ENCODE measurements around the gene ERC2. TPM values are rescaled to one million over a fixed set of nuclear protein-coding genes. Genes with fewer than 3 reads are reported as not detected.

ERC2 gene
- total RNA-seq, 1 experiment from 2014 or later = 0.90 TPM

DNA sequence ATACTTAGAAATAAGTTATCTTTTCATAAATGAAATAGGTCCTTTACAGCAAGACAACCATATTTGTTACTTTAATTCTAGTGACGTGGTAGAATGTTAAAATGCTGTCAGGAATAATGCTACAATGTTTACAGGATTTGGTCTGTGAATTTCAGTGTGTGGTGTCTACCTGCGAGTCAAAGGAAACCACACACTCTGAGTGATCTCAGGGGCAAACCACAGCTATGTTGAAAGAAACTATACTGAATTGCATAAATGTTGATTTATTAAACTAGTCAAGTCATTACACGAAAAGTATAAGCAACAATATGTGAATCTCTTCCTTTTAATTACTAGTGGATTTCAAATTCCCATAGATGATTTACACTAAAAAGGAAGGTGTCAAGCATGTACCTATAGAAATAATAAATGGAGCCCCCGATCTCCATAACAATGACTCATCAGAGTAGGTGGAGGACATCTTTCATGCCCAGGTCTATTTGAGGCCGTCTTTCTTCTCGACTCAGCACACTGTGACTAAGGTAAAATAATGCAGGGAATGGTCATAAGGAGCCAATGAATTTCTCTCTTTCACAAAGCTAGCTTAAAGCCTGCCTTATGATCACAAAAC, 463.0 kb downstream of the ERC2 start:
- CTCF ChIA-PET = no interaction called here
- Histone ChIP-seq H3K27me3 (replicated peaks; ENCODE audit: insufficient read depth, low read depth, low read length, poor library complexity) (no peaks in the 10 kb centered on the region), H3K9me3 (ENCODE audit: low read depth, low read length, poor library complexity, severe bottlenecking) (no peaks in the 10 kb centered on the region), H3K27ac (ENCODE audit: low read depth, low read length, poor library complexity, severe bottlenecking) (no peak overlapping the region), H3K36me3 (ENCODE audit: insufficient read depth, low read length, poor library complexity, severe bottlenecking) (no peaks in the 10 kb centered on the region), H3K4me1 (ENCODE audit: insufficient read depth, low read length, poor library complexity, severe bottlenecking) (no peaks in the 10 kb centered on the region), H3K4me3 (ENCODE audit: low read depth, low read length, poor library complexity, severe bottlenecking) (no peak overlapping the region)
- POLR2A ChIA-PET (ENCODE audit: low non-redundant PET) = no interaction called here
- BruUV-seq (replicated peaks) = no TSS peak
- TF ChIP-seq EZH2 (IDR thresholded peaks at IDR 0.05; ENCODE audit: borderline replicate concordance, low read depth, low read length, poor library complexity, severe bottlenecking) (no peak), CTCF (conservative IDR thresholded peaks at IDR 0.05; ENCODE audit: low read depth, low read length) (no peak)
- no peak for DNase-seq (ENCODE audit: low spot score)
- intact Hi-C loops (cut with micrococcal nuclease; ENCODE audit: unreplicated experiment) = no loop called here

DNA sequence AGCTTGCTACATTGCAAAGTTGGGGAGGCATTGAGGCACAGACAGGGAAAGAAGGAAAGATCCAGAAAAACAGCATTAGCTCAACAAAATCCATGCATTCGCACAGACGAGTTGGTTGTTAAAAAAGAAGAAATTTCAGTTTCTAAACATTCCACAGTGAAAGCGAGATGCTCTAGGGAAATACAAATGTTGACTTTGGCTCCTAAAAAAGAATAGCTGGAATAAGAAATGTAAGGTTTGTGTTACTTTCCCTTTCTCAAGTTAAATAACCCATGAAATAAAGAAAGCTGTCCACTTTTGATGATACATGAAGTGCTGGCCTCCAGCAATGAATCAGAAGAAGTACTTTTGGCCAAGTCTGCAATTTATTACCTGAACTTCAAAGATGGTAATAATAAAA, 465.1 kb downstream of the ERC2 start:
- Histone ChIP-seq H3K9me3 (ENCODE audit: low read depth, low read length, poor library complexity, severe bottlenecking) (no peaks in the 10 kb centered on the region), H3K27me3 (replicated peaks; ENCODE audit: insufficient read depth, low read depth, low read length, poor library complexity) (no peaks in the 10 kb centered on the region), H3K4me1 (ENCODE audit: insufficient read depth, low read length, poor library complexity, severe bottlenecking) (no peaks in the 10 kb centered on the region), H3K36me3 (ENCODE audit: insufficient read depth, low read length, poor library complexity, severe bottlenecking) (no peaks in the 10 kb centered on the region), H3K27ac (ENCODE audit: low read depth, low read length, poor library complexity, severe bottlenecking) (no peak overlapping the region), H3K4me3 (ENCODE audit: low read depth, low read length, poor library complexity, severe bottlenecking) (no peak overlapping the region)
- POLR2A ChIA-PET (ENCODE audit: low non-redundant PET) = no interaction called here
- CTCF ChIA-PET = no interaction called here
- TF ChIP-seq CTCF (conservative IDR thresholded peaks at IDR 0.05; ENCODE audit: low read depth, low read length) (no peak), EZH2 (IDR thresholded peaks at IDR 0.05; ENCODE audit: borderline replicate concordance, low read depth, low read length, poor library complexity, severe bottlenecking) (no peak)
- intact Hi-C loops (cut with micrococcal nuclease; ENCODE audit: unreplicated experiment) = no loop called here
- no peak for DNase-seq (ENCODE audit: low spot score)
- no TSS peak for BruUV-seq (replicated peaks)

DNA sequence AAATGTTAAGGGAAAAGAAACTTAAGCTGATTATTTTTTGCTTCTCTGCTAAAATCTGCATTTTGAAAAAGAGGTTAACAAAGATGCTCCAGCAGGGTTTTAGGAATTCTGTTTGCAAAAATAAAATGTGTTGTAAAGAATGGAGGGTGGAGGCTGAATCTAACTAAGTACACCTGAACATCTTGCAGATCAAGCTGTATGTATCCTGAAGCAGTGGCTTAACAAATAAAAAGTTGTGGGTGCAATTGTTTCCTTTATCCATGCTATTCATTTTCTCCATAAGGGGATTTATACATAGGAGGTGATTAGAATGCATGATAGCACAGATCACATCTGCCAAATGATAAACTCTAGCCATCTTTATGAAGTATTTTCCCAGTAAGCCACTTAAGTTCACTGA, 466.3 kb downstream of the ERC2 start:
- no peaks in the 10 kb centered on the region for H3K9me3 ChIP-seq (ENCODE audit: low read depth, low read length, poor library complexity, severe bottlenecking)
- intact Hi-C loops (cut with micrococcal nuclease; ENCODE audit: unreplicated experiment) = no loop called here
- H3K36me3 ChIP-seq (ENCODE audit: insufficient read depth, low read length, poor library complexity, severe bottlenecking) = no peaks in the 10 kb centered on the region
- DNase-seq (ENCODE audit: low spot score) = no peak
- no peak overlapping the region for H3K4me3 ChIP-seq (ENCODE audit: low read depth, low read length, poor library complexity, severe bottlenecking)
- ChIA-PET POLR2A (ENCODE audit: low non-redundant PET) (no interaction called here), CTCF (no interaction called here)
- no TSS peak for BruUV-seq (replicated peaks)
- no peaks in the 10 kb centered on the region for H3K4me1 ChIP-seq (ENCODE audit: insufficient read depth, low read length, poor library complexity, severe bottlenecking)
- no peak for TF ChIP-seq CTCF (conservative IDR thresholded peaks at IDR 0.05; ENCODE audit: low read depth, low read length)
- no peak for TF ChIP-seq EZH2 (IDR thresholded peaks at IDR 0.05; ENCODE audit: borderline replicate concordance, low read depth, low read length, poor library complexity, severe bottlenecking)
- H3K27me3 ChIP-seq (replicated peaks; ENCODE audit: insufficient read depth, low read depth, low read length, poor library complexity) = no peaks in the 10 kb centered on the region
- no peak overlapping the region for H3K27ac ChIP-seq (ENCODE audit: low read depth, low read length, poor library complexity, severe bottlenecking)

Measured in A673 (cell line).